ENCODE results near the gene UNC5A.

UNC5A gene

DNA sequence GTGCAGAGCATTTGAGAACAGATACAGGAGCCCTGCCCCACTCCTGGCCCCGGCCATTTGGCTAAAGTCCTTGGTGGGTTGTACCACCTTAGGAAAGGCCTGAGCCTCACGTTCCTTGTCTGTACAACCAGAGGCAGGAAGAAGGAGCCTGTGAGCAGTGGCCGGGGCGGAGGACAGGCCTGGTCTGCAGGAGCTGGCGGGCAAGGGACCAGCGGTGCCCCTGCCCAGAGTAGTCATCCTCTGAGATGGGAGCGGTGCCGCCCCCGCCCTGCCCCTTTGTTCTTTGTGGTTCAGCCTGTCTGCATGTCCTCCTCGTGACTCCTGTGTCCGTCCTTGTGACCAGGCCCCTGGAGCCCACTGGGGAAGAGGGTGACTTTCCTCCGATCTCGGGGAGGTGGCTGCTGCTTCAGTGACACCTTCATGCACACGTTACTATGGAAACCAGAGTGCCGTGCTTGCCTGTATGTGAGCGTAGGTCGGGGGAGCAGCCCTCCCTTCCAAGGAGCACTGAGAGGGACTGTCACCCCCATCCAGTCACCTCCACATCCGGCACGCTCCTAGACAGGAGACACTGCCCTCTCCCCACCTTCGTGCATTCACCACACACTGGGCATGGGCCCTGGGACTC lies 42.9 kb downstream of the UNC5A start:
- DNase-seq (ENCODE audit: low spot score): no peak

DNA sequence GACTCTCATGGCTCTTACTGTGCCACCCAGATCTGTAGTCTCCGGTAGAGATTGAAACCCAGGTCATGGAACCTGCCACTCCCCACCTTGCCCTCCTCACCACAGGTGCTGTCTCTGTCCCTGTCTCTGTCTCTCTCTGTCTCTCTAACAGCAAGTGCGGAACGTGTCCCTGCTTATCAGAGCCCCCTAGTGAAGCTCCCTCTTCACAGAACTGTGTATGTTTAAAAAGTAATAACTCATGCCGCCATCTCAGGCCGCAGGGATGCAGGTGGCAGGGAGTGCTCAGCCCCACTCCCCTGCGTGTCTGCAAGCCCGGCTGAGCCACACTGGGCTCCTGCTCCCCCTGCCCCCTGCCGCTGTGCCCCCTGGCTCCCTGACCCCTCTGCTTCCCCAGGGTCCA lies 43.8 kb downstream of the UNC5A start:
- TF ChIP-seq, protein P1, sequence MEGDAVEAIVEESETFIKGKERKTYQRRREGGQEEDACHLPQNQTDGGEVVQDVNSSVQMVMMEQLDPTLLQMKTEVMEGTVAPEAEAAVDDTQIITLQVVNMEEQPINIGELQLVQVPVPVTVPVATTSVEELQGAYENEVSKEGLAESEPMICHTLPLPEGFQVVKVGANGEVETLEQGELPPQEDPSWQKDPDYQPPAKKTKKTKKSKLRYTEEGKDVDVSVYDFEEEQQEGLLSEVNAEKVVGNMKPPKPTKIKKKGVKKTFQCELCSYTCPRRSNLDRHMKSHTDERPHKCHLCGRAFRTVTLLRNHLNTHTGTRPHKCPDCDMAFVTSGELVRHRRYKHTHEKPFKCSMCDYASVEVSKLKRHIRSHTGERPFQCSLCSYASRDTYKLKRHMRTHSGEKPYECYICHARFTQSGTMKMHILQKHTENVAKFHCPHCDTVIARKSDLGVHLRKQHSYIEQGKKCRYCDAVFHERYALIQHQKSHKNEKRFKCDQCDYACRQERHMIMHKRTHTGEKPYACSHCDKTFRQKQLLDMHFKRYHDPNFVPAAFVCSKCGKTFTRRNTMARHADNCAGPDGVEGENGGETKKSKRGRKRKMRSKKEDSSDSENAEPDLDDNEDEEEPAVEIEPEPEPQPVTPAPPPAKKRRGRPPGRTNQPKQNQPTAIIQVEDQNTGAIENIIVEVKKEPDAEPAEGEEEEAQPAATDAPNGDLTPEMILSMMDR (IDR thresholded peaks at IDR 0.05; ENCODE audit: extremely low read depth, missing control alignments): no peak
- DNase-seq (ENCODE audit: low spot score): no peak

More for the DNA sequence above, 42.9 kb downstream of the UNC5A start:
- TF ChIP-seq, protein P1 (IDR thresholded peaks at IDR 0.05; ENCODE audit: extremely low read depth, missing control alignments): no peak

DNA sequence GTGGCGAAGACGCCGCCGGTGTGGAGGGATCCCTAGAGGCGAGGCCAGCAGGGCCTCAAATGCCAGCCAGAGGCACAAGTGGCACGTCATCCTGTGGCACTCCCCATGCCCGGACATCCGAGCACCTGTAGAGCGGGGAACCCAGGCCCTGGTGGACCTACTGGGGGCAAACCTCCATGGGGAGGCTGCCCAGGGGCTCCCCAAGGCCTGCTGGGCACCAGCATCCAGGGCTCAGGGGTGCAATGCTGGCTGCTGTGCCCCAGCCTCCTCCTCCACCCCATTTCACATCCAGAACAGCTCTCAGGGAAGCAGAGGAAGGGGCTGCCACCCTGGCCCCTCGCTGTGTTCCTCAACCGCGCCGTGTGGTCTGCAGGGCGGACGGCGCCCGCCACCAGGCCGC lies 45.2 kb downstream of the UNC5A start:
- DNase-seq (ENCODE audit: low spot score): no peak
- TF ChIP-seq, protein P1 (IDR thresholded peaks at IDR 0.05; ENCODE audit: extremely low read depth, missing control alignments): no peak

DNA sequence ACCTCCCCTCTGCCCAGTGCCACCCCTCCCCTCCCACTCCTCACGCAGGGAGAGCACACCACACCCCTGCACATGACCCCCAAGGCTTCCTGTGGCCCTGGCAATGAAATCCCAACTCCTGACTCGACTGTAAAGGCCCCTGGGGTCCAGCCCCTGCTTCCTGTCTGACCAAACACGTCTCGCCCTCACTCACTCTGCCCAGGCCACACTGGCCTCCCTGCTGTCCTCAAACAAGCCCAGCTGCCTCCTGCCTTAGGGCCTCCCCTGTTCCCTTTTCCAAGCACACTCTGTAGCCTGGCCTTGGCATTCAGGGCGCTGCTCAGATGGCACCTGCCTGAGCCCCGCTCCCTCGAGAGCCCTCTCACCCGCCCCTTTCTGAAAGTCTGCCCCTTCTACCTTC lies 46.4 kb downstream of the UNC5A start:
- no peak for DNase-seq (ENCODE audit: low spot score)
- TF ChIP-seq, protein P1 (IDR thresholded peaks at IDR 0.05; ENCODE audit: extremely low read depth, missing control alignments): no peak

DNA sequence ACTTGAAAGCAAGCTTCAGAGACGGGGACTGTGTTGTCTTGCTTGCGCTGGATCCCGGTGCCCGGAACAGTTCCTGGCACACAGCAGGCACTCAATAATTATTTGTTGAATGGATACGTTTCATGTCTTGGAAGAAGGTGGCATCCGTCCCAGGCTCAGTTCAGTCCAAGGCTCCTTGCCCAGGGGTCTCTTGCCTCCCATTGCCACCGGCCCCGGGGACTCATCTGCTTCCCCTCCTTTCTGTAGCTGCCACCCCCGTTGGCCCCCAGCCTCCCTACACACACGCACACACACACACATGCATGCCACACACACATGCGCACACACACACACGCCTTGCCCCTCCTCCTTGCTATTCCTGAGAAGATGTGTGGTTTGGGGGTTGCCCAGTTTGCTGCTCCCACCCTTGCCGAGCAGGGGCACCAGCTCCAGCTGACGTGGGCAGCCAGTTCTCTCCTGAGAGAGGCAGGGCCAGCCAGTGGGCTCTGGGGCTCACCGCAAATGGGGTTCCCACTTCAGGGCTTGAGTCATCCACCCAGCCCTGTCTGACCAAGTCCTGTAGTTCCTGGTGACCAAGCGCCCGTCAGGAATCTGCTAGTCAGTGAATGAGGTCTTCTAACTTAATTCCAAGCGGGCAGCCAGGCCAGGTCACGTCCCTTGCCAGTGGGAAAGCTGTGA lies 47.0 kb downstream of the UNC5A start:
- DNase-seq (ENCODE audit: low spot score): no peak
- TF ChIP-seq, protein P1 (IDR thresholded peaks at IDR 0.05; ENCODE audit: extremely low read depth, missing control alignments): no peak

DNA sequence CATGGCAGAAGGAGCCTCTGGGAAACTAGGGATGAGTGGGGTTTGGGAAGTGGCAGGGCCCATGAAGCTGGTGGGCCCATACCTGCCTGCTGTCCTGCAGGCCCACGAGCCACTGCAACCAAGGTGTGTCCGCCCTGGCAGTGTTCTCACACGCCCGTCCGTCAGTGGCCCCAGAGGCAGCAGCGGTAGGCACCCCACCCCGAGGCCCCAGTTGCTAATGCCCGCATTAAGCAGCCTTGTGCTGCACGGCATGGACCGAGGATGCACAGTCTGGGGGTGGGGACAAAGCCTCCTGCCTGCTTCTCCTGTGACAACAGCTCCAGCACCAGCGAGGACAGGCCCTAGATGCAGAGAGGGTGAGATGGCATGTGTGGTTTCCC lies 47.5 kb downstream of the UNC5A start:
- TF ChIP-seq, protein P1 (IDR thresholded peaks at IDR 0.05; ENCODE audit: extremely low read depth, missing control alignments): no peak
- no peak for DNase-seq (ENCODE audit: low spot score)

DNA sequence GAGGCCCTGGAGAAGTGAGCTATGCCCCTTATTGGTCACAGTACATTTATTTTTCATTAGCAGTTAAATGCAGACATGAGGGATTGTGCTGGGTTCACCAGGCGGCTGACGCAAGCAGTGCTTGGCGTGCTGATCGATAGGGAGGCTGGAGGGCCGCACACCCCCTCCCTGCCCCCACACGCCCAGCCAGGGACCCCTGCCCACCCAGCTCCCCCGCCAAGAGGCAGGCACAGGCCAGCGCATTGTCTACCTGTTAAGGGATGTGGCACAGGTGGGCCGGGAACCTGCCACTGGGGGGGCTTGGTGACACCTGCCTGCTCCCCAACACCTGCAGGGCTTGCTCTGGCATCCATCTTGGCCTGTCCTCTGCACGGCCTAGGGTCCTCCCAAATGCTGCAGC lies 49.6 kb downstream of the UNC5A start:
- TF ChIP-seq, protein P1 (IDR thresholded peaks at IDR 0.05; ENCODE audit: extremely low read depth, missing control alignments): no peak
- no peak for DNase-seq (ENCODE audit: low spot score)
